Heart right ventricle (tissue), 16 donors: ENCODE data around the gene SASH1. TPM values are rescaled to one million over a fixed set of nuclear protein-coding genes. Genes with fewer than 3 reads are reported as not detected.

Experiments used
- ATAC-seq, 8 donors: fragments of 200-7000 bp; cut with Tn5 transposase; one replicate each; pipeline ENCODE4 v1.9.1; 2020; ENCODE audit warnings: mild to moderate bottlenecking in 8 of 8, moderate library complexity in 8 of 8, moderate number of reproducible peaks in 1 of 8
- DNase-seq, 2 donors: peaks; one replicate each; pipeline ENCODE4 v3.0.0-alpha.2; 2020
- H3K27ac ChIP-seq, 10 donors: fragments of 200-600 bp; sonication (generic) in 2 of 10; one replicate each; pipeline versions ENCODE4 v1.5.0 to v1.8.0; 2020 to 2022; ENCODE audit warnings: mild to moderate bottlenecking in 3 of 10
- H3K27me3 ChIP-seq, 7 donors: fragments of 200-600 bp; one replicate each; pipeline ENCODE4 v1.8.0; 2021 to 2022; ENCODE audit warnings: mild to moderate bottlenecking in 2 of 7
- H3K36me3 ChIP-seq, 9 donors: fragments of 200-600 bp; sonication (generic) in 1 of 9; one replicate each; pipeline versions ENCODE4 v1.5.0 to v1.8.0; 2020 to 2022; ENCODE audit warnings: mild to moderate bottlenecking in 2 of 9
- H3K4me1 ChIP-seq, 9 donors: fragments of 200-600 bp; sonication (generic) in 1 of 9; one replicate each; pipeline versions ENCODE4 v1.5.0 to v1.8.0; 2020 to 2022; ENCODE audit warnings: mild to moderate bottlenecking in 4 of 9
- H3K4me3 ChIP-seq, 10 donors: fragments of 200-600 bp; sonication (generic) in 2 of 10; one replicate each; pipeline versions ENCODE4 v1.5.0 to v1.8.0; 2020 to 2022; ENCODE audit warnings: mild to moderate bottlenecking in 7 of 10, moderate library complexity in 2 of 10
- H3K9me3 ChIP-seq, 11 donors: fragments of 200-600 bp in 10 of 11; sonication (generic) in 2 of 11; one replicate each; pipeline versions ENCODE4 v1.5.0 to v1.8.0; 2013 to 2022; ENCODE audit warnings: mild to moderate bottlenecking in 2 of 11, control low read depth in 1 of 11, moderate library complexity in 1 of 11
- WGBS, 2 donors: extraction: QIAGEN DNeasy Blood & Tissue Kit; methylation state at CpG; one replicate each; pipeline ENCODE4 v1.1.7; 2013; ENCODE audit warnings: inconsistent platforms in 1 of 2; 5-methylcytosine and 5-hydroxymethylcytosine counted together
- intact Hi-C, 10 donors: fragments of 100-400 bp; cut with DNase I; formaldehyde crosslinking; loops; one replicate each; pipeline versions ENCODE4 v1.11.1 to v1.14.2; 2022
- polyA plus RNA-seq, 2 donors: library from polyadenylated mRNA; stranded (reverse); fragments of 200-250 nt; gene quantifications; one replicate each; pipeline ENCODE4 v1.2.3, GENCODE V29; 2013
- total RNA-seq, 10 donors: library from RNA; stranded (reverse); fragmentation: NEBNext Ultra II Directional in 3 of 10; extraction: Animal tissue kit (Norgen Biotek cat#: 25700) in 3 of 10; gene quantifications; one replicate each; pipeline versions ENCODE4 v1.2.1 to v1.2.4, GENCODE V29; 2021 to 2023
- TF ChIP-seq, protein P1 (sequence below), 9 donors: fragments of 200-600 bp; sonication (generic) in 2 of 9; IDR thresholded peaks; one replicate each; pipeline versions ENCODE4 v1.5.0 to v1.8.0; 2021 to 2022; ENCODE audit warnings: antibody characterized with exemption in 9 of 9, mild to moderate bottlenecking in 5 of 9, moderate library complexity in 1 of 9
- donor health status: Arrhythmogenic right ventricular cardiomyopathy.
- donor health status: ischemic (EF 13 %, LVEDD 7.1; RV severe dilation, severe dysfunction).
- donor health status: healthy with polysubstance abuse.
- donor health status: DM: no; HTN: yes; CAD: no.
- donor health status: DM: no; HTN: no; CAD: no.
- donor health status: ischemic (EF 25% LVEDD 6.9; RV normal size, moderate dysfunction).
- donor health status: ischemic (EF 25% LVEDD 5.7; RV mildly dilated, moderate dysfunction).
- donor health status: healthy.
- donor health status: DM: yes; HTN: yes; CAD: no.
- donor health status: Ischemic cardiomyopathy.
- donor health status: ischemic (EF 35%, LVEDD 5.7; RV mildly dilated, moderate dysfunction).
- donor health status: nonischemic (EF 11% LVEDD 7.7; RV severe dilation, severe dysfunction).
- donor health status: DM: yes; HTN: yes; CAD: no.
- donor health status: PGD.
- donor health status: ischemic (EF 29% LVEDD 5.4; RV normal size, mild dysfunction).
- donor health status: nonischemic (EF 23%, LVEDD 6.1; RV moderate dilation, normal function).

The SASH1 gene
- total and polyA plus RNA-seq, 12 donors: 6.9 to 47.1 (median 25.9) TPM

DNA sequence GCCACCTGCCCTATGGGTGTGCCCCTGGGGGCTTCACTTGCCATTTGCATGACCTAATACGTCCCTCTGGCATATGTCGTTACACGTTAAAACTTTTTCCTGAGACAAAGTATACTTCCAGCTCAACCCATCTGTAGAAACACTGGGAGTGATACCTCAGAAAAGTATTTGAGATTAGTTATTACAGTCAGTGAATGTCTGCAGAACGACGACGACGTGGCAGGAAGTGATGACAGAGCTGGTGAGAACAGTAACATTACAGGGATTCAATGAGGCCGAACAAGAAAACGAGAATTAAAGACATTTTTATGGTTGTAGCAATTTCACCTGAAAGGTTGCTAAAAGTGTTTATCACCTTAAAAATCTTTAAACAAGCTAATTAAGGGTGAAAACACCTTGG, 40.2 kb downstream of the SASH1 start:
- Histone ChIP-seq H3K4me3 (no peak overlapping the region), H3K36me3 (no peaks in the 10 kb centered on the region), H3K27me3 (no peaks in the 10 kb centered on the region), H3K27ac (peak overlapping the region in 3 of 10 donors; percentile 13 to 53 (median 22)), H3K9me3 (no peaks in the 10 kb centered on the region), H3K4me1 (peaks cover 0 to 86% (median 60%) of the 10 kb centered on the region in 9 donors)
- no peak for DNase-seq
- ATAC-seq: no peak
- 61 to 70% methylated on average over 9 of the region's 9 CpGs for WGBS, 2 donors
- intact Hi-C loops: no loop called here
- TF ChIP-seq, protein P1, sequence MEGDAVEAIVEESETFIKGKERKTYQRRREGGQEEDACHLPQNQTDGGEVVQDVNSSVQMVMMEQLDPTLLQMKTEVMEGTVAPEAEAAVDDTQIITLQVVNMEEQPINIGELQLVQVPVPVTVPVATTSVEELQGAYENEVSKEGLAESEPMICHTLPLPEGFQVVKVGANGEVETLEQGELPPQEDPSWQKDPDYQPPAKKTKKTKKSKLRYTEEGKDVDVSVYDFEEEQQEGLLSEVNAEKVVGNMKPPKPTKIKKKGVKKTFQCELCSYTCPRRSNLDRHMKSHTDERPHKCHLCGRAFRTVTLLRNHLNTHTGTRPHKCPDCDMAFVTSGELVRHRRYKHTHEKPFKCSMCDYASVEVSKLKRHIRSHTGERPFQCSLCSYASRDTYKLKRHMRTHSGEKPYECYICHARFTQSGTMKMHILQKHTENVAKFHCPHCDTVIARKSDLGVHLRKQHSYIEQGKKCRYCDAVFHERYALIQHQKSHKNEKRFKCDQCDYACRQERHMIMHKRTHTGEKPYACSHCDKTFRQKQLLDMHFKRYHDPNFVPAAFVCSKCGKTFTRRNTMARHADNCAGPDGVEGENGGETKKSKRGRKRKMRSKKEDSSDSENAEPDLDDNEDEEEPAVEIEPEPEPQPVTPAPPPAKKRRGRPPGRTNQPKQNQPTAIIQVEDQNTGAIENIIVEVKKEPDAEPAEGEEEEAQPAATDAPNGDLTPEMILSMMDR (IDR thresholded peaks at IDR 0.05): no peak

DNA sequence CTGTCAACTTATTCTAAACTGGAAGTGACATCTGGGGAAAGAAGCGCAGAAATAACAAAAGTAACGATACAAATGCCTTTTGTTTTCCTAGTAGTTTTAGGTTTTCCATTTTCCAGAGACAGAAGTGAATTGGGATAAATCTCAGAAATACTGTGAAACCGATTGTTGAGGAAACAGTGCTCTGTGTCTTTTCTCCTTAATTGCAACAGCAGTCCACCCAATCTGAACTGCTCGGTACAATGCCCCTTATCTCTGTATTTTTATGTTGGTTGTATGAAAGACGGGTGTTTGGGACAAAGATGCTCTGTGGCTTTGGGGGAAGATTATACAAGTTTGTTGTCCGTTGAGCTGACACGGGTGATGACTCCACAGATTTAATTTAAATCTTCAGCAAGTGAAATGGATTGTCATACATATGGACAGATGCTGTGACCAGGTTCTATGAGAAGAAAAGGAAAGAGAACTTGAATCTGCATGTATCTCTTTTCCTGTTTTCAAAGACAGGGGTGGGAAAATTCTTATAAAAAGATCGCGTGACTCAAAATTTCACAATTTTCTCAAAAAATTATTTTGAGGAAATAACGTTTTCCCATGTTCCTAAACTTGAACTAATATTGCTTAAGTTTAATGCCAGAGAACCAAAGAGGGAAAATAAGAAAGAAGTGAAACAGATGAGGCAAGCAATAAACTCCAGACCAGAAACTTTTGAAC, 41.2 kb downstream of the SASH1 start:
- peaks cover 0 to 89% (median 53%) of the 10 kb centered on the region in 9 donors for H3K4me1 ChIP-seq
- no peaks in the 10 kb centered on the region for H3K27me3 ChIP-seq
- ATAC-seq (no peak), DNase-seq (no peak)
- TF ChIP-seq, protein P1 (IDR thresholded peaks at IDR 0.05): no peak
- peak overlapping the region in 5 of 10 donors; percentile 12 to 53 (median 39) for H3K27ac ChIP-seq
- H3K9me3 ChIP-seq: no peaks in the 10 kb centered on the region
- WGBS, 2 donors: 61 to 65% methylated on average over 10 of the region's 10 CpGs
- intact Hi-C loops: no loop called here
- no peaks in the 10 kb centered on the region for H3K36me3 ChIP-seq
- H3K4me3 ChIP-seq: no peak overlapping the region

DNA sequence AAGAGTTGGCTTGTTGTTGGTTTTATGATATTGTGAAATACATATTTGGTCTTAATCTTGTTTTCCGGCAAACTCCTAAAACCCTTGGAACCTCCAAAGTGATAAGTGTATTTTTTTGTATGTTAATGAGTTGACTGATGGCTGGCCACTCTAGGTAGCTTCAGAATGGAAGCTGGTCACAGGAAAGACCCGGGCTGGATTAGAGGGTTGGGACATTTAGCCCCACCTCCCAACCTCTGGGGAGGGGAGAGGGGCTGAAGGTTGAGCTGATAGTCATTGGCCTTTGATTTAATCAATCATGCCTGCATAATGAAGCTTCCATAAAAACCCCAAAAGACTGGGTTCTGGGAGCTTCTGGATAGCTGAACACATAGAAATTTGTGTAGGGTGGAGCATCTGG, 42.7 kb downstream of the SASH1 start:
- WGBS, 2 donors: 62 to 70% methylated on average over 2 of the region's 2 CpGs
- Histone ChIP-seq H3K4me3 (no peak overlapping the region), H3K27ac (peak overlapping the region in 1 of 10 donors; percentile 31), H3K27me3 (no peaks in the 10 kb centered on the region), H3K9me3 (no peaks in the 10 kb centered on the region), H3K36me3 (peaks cover 0 to 9% (median 0%) of the 10 kb centered on the region in 9 donors), H3K4me1 (peaks cover 0 to 77% (median 47%) of the 10 kb centered on the region in 9 donors)
- intact Hi-C loops: no loop called here
- ATAC-seq: no peak
- no peak for DNase-seq
- TF ChIP-seq, protein P1 (IDR thresholded peaks at IDR 0.05): no peak

DNA sequence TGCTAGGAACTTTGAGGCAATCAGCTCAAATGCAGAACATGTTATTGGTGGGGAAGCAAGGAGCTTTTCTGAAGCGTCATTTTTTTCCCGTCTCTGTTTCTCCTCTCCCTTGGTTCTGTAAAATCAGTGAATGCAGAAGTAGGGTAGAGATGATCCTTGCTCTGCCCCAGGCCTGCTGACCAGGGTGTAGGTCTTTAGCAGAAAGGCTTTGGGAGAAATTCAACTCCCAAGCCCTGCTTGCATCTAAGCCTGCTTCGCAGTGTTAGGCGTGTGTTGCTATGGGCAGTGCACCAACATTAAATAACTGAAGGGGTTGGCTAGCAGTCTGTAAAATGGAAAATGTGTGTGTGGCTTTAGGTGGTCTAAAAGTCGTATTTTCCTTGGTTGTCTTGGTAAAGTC, 45.9 kb downstream of the SASH1 start:
- intact Hi-C loops: no loop called here
- no peak overlapping the region for H3K4me3 ChIP-seq
- H3K27ac ChIP-seq: peak overlapping the region in 2 of 10 donors; percentile 4 to 54
- H3K36me3 ChIP-seq: peaks cover 0 to 36% (median 0%) of the 10 kb centered on the region in 9 donors
- TF ChIP-seq, protein P1 (IDR thresholded peaks at IDR 0.05): no peak
- ATAC-seq (peak in 5 of 8 donors; percentile 18 to 38 (median 26)), DNase-seq (no peak)
- no peaks in the 10 kb centered on the region for H3K27me3 ChIP-seq
- WGBS, 2 donors: 82 to 94% methylated on average over 5 of the region's 5 CpGs
- no peaks in the 10 kb centered on the region for H3K9me3 ChIP-seq
- peaks cover 0 to 56% (median 25%) of the 10 kb centered on the region in 9 donors for H3K4me1 ChIP-seq
